ENCODE results near the gene RNF34.
A peak's percentile ranks its signal among the peaks of the same experiment; 100 is the strongest.

RNF34 gene

DNA sequence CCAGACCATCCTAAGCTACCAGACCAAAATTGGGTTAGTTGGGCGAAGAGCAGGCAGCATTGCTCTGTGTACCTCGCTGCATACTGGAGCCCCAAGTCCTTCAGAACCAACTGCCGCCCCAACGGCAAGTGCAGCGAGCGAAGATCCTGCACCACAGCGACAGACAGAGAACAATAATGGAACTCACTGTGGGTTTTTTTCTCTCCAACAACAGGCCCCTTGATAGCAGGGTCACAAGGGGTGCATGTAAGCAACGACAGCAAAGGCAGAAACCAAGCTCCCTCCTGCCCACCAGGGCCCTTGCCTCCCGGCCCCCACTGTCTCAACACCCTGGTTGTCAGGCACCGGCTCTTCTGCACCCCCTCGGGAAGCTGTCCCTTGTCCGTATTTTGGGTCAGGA is 39.0 kb downstream of the RNF34 start:
- no peak for DNase-seq (ENCODE audit: low read depth in 2 of 2)

DNA sequence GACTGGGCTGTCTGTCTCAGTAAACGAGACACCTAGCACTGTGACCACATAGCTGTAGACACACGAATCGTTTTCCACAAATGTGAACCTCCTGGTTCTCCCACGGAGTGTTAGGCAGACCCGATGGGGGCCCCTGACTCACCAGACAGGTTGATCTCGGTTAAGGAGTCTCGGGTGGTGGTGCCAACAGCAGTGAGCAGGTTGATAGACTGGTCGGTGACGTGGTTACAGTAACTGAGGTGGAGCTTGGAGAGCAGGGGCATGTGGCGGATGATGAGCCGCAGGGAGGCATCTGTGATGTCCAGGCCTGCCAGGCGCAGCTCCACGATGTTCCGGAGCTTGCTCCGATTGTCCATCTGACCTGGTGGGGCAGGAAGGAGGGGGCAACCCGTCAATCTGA is 39.8 kb downstream of the RNF34 start:
- no peak for DNase-seq (ENCODE audit: low read depth in 2 of 2)

DNA sequence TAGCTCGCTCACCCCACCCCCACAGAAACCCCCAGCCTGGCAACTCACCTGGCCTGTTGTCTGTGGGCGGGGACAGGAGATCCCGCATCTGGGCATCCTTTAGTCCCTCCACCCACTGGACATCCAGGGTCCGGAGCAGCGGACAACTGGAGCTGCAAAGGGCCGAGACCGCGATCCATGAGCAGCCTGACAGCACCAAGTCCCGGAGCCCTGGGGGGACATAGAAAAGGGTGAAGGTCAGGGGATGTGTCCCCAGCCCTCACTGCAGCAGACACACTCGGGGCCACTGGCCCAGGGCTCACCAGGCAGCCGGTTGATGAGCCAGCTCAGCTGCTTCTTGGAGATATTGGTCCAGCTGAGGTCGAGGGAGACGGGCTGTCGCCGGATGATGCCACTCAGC is 40.9 kb downstream of the RNF34 start:
- no peak for DNase-seq (ENCODE audit: low read depth in 2 of 2)

DNA sequence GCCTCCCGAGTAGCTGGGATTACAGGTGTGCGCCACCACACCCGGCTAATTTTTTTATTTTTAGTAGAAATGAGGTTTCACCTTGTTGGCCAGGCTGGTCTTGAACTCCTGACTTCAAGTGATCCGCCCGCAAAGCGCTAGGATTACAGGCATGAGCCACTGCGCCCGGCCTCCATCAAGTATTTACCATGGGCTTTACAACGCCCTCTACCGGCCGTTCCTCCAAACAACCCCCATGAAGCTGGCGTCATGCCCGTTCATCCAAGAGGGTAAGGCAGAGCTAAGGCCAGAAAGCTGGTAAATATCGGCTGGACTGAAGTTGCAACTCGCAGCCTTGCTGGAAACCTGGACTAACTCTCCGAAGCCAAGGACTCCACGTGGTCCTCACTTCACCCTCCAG is 41.6 kb downstream of the RNF34 start:
- DNase-seq (ENCODE audit: low read depth in 2 of 2), result no peak

DNA sequence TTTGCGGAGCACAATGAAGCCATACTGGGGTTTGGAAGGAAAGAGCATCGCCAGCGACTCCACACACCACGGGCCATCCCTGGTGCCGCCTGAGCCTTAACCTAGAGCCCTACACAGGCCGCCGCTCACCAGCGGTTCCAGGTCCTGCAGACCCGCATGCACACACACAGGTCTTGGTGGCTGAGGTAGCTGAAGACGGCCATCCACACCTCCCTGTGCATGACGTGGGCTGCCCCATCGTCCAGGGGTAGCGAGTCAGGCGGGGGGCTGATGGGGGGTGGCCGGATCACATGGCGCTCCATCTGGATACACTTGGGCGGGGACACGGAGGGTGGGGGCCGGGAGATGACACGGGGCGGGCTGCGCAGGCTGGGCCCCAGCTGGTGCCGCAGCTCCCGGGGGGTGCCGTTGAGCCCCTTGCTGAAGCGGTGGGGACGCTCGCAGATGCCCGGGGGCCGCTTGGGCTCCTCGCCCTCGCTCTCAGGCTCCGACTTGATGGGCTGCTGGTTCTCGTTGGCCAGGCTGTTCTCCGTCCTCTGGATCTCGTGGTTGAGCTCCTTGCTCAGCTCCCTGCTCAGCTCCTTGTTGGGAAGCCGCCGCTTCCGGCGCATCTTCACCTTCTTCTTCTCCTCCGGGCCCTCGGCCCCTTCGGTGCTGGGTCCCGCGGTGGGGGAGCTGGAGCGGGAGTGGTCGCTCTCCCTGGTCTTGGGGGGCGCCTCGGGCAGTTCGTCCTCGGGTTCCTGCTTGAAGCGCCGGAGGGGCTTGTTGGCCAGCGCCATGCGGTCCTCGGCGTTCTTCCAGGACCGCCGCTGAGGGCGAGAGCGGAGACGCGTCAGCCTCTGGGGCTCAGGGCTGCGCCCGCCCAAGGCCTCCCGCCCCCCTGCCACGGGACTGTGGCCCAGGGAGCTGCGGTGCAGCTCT is 42.4 kb downstream of the RNF34 start:
- no peak for DNase-seq (ENCODE audit: low read depth in 2 of 2)

DNA sequence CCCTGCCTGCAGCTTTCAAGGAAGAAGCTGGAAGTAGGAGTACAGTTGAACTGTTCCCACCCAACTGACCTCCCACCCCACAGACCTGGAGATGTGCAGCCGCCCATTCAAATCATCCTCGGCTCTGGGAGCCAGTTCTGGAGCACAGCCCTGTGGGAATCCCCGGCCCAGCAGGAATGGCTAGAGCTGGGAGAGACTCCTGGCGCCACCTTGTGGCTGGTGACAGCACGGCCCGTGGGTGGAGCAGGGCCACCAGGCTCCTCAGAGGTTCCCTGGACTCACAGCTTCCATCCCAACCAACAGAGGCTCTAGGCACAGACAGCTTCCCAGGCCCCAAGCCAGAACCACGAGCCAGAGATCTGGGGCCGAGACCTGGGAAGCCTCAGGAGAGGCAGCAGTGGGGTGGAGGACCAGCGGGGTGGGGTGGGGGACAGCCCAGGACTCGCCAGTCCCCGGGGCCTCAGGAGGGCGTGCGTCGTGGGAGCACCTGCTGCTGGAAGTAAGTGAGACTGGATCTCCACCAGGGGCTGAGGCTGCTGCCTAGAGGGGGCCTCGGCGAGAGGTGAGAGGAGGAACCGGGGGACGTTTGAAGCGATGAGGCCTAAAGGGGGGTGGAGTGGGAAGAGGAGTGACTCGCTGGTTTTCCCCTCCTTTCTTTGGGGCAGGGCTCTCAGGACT is 43.4 kb downstream of the RNF34 start:
- DNase-seq (ENCODE audit: low read depth in 2 of 2), result peak; percentile 40 to 47

DNA sequence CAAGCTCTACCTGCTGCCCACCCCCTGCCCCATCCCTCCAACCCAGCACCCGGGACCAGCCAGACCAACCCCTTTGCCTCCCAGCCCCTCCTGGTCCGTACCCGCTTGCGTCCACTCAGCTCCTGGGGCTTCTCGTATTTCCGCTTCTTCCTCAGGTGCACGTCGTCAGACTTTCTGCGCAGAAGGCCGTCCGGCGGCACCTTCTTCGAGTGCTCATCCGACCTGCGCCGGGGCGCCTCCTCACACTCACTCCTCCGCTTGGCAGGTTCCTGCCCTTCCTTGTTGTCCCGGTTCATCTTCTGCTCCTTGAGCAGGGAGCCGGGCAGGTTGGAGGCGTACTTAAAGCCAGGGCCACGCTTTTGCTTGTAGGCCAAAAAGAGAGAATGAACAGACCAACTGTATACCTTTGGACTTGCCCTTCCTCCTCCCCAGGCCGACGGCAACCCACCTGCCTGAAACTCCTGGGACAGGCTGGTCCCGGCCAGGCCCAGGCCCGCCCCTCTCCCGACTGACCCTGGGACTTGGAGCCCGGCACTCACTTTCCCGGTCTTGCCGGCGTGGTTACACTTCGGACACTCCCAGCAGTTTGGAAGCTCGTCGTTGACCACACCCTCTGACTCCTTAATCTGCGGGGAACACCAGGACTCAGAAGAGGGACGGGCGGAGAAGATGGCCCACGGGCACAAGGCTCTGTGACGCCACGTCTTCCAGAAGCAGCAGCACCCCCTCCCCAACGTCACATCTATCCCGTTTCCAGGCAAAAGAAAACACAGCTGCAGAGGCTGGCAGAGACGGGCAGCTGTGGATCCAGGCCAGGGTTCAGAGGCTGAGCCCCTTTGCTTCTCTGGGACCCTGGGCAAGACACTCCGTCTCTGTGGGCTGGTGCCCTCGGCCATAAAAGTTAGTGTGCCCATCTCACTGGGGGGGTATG is 44.3 kb downstream of the RNF34 start:
- no peak for DNase-seq (ENCODE audit: low read depth in 2 of 2)

DNA sequence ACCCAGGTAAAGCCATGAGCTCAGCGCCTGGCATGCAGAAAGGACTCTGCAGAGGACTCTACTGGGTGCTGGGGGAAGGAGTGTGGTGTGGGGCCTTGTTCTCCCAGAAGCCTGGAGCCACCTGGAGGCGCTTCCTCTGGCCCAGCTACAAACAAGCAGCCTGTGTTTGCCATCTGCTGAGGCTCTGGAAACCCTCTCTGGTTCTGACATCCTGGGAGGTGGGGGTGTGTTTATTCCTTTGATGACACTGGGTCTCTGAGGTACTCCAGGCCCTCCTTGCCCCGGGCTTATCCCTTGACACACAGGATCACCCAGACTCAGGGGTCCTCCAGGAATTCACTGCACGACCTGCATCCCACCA is 44.9 kb downstream of the RNF34 start:
- no peak for DNase-seq (ENCODE audit: low read depth in 2 of 2)

DNA sequence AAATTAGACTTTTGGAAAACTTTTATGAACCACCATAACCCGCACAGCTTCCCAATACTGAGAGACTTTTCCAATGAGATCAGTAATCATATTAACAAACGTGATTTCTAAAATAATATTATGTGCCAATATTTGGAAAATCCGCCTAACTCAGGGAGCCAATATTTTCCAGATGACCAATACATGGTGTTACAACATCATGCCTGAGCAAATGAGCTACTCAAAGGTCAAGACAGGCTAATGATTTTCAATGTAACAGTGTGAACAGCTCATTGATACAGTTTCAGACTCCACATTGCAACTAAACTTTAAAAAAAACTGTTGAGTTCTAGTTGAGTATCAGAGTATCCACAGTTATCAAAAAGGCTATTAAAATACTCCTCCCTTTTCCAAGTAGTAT is 46.8 kb downstream of the RNF34 start:
- DNase-seq (ENCODE audit: low read depth in 2 of 2), result no peak

DNA sequence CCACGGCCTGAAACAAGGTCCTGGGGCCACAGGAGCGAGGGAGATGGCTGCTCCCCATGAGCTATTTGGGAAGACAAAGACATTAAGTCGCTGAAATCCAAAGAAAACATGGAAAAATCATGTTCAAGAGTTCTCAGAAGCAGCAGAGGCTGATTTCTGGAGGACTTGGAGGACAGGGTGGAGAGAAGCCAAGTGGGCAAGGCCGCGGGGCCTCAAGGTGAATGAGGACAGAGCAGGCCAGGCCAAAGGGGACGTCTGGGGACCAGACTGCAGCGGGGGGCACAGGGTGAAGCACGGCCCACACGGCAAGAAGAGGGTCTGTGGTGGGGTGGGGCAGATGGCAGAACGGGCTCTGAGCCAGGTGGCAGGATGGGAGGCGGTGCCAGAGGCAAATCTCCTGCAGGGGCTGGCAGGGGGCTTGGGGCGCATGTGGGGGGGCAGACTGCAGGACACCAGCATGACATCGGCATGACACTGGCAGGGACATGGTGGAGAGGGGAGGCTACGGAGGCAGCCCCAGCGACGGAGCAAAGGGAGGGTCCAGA is 48.9 kb downstream of the RNF34 start:
- DNase-seq (ENCODE audit: low read depth in 2 of 2), result no peak

DNA sequence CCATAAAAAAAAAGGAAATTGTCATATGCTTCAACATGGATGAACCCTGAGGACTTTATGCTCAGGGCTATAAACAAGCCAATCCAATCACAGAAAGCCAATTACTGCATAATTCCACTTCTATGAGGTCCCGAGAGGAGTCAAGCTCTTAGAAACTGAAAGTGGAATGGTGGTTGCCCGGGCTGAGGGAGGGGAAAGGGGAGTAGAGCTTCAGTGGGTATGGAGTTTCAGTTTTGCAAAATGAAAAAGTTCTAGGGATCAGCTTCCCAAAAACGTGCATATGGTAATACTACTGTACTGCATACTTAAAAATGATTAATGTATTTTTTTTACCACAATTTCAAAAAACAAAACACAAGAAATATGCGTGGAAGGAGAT is 52.0 kb downstream of the RNF34 start:
- no peak for DNase-seq (ENCODE audit: low read depth in 2 of 2)

DNA sequence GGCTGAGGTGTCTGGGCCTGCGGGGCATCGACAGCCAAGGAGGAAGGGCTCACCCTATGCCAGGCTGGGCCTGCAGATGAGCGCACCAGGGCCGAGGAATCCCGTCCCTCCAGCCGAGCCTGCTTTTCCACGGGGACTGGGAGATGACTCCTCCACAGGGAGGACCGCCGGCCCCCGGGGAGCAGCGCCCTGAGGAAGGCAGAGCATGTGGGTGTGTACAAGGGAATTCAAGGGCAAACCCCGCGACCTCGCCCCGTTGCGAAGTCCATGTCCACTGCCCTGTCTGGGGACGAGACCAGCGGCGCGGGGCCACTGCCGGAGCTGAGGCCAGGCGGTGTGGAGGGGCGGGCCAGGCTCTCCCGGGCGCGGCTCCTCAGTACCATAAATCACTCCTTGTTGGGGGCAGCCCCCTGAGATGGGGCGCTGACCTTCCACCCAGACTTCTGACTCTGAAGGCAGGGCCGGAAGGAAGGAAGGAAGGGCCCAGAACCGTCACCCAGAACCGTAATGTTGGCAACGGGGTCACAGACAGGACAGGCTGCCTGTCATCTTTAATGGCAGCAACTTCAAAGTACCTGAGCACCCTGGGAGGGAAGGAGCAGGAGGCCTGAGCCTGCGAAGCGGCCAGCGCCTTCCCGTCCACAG is 52.5 kb downstream of the RNF34 start:
- no peak for DNase-seq (ENCODE audit: low read depth in 2 of 2)

DNA sequence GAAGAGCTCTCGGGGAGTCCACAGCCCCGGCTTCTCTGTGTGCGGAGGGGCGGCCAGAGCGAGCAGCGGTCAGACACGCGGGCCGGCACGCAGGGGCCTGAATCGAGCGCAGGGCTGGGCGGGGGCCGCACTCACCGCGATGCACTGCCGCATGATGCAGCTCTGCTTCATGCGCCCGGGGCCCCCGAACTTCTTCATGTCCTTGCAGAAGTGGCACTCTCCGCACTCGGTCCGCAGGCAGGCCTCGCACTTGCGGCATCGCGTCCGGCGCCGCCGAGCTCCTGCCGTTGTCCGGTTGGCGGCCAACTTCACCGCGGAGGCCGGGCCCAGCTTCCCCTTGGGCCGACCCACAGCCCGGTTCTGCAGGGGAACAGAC is 53.1 kb downstream of the RNF34 start:
- DNase-seq (ENCODE audit: low read depth in 2 of 2), result no peak

DNA sequence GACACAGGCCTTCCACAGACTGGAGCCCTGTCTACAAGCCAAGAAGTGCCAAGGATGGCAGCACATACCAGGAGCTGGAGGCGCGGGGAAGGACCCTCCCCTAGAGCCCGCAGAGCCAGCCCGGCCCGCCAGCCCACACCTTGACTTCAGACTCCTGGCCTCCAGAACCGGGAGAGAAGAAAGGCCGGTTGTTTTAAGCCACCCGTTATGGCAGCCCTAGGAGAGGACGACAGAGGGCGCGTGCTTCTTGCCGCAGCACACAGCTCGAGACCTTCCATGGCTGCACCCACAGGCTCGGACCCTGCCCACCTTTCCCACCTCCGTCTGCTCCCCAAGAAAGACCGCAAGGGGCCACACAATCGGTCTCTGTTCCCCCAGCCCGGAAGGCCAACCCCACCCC is 53.7 kb downstream of the RNF34 start:
- DNase-seq (ENCODE audit: low read depth in 2 of 2), result no peak

DNA sequence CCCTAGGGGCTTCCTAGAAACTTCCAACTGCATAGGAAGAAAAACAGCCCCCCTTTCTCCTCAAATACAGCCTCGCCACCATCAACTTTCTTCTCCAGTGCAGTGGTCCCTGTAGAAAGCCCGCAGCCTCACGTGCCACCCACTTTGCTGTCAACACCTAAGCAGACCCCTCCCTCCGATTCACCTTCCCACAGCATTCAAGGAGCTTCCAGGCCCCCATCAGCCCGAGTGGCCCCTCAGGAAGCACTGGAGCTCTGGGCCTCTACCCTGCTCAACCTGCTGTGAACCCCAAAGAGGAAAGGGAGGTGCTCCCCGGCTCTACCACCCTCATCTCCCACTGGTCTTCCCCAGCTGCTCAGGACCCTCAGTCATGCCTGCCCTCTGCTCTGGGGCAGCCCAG is 55.0 kb downstream of the RNF34 start:
- no peak for DNase-seq (ENCODE audit: low read depth in 2 of 2)

DNA sequence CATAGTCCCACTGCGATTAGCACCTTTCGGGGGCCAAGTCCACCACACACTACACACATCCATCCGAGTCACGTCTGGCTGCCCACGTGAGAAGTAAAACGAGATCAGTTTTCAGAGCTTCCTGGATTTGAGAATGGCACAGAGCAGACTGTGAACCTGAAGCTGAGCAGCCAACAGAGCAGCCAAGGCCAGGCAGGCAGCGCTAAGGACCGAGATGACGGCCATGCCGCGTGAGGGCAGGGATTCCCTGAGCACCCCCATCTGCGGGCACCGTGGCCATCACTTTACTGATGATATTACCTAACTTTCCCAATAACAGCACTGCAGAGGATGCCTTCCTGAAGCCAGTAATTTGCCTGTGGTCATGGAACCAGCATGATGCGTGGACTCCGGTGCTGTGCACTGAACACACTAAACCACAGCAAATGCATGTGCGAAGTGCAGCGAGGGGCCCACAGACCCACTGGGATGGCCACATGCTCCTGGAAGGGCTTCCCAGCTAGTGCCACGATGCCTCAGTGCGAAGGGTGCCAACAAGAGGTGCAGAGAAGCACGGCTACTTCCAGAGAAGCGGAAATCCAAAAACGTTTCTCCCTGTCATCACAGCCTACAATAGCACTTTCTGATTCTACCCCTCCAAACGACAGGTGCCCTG is 56.0 kb downstream of the RNF34 start:
- no peak for DNase-seq (ENCODE audit: low read depth in 2 of 2)

DNA sequence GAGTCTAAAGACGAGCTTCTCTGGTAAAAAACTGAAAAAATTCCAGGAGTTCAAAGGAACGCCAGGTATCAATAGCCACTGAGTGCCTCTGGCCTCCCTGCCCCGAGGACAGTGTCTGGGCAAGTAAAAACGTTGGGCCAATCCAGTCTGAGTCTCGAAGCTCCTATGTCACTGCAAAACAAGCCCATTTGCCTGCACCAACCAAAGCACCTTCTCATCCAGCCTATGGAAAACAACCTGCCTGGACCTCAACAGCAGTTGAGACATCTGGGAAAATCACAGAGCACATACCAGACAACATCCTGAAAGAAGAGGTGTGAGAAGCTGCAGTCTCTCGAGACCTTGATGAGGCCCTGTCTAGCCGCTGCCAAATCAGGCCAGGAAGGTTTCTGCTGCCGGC is 56.6 kb downstream of the RNF34 start:
- no peak for DNase-seq (ENCODE audit: low read depth in 2 of 2)

DNA sequence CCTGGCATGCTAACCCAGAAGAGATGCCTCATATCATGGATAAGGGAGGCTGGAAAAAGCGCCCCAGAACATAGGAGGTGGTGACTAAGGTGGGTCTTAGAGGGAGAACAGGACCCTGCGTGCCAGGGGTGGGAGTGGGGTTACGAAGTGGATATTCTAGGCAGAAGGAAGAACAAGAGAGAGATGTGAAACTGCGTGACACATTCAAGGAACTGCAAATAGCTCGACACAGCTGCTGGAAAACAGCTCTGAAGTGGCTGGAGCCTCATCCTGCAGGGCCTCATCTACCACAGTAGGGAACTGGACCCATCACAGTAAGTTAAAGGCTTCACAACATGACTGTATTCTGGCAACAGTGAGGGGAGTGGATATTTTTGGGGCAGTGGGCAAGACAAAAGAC is 61.1 kb downstream of the RNF34 start:
- DNase-seq (ENCODE audit: low read depth in 2 of 2), result no peak

DNA sequence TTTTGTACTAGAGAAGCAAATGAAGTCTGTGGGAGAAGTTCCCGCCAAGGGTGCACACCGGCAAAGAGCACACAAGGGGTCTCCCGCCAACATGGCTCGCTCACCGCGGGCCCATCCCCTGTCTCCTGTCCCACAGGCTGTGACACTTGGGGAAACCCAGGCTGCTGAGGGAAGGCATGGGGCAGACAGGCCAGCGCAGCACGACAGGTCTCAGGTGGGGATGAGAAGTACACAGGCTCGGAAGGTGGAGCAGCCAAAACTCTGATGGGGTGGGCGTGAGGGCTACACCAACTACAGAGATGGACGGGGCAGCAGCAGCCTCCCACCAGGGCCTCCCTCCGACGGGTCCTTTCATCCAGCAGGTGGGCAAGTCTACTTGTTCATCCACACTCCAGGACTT is 64.4 kb downstream of the RNF34 start:
- DNase-seq (ENCODE audit: low read depth in 2 of 2), result no peak

DNA sequence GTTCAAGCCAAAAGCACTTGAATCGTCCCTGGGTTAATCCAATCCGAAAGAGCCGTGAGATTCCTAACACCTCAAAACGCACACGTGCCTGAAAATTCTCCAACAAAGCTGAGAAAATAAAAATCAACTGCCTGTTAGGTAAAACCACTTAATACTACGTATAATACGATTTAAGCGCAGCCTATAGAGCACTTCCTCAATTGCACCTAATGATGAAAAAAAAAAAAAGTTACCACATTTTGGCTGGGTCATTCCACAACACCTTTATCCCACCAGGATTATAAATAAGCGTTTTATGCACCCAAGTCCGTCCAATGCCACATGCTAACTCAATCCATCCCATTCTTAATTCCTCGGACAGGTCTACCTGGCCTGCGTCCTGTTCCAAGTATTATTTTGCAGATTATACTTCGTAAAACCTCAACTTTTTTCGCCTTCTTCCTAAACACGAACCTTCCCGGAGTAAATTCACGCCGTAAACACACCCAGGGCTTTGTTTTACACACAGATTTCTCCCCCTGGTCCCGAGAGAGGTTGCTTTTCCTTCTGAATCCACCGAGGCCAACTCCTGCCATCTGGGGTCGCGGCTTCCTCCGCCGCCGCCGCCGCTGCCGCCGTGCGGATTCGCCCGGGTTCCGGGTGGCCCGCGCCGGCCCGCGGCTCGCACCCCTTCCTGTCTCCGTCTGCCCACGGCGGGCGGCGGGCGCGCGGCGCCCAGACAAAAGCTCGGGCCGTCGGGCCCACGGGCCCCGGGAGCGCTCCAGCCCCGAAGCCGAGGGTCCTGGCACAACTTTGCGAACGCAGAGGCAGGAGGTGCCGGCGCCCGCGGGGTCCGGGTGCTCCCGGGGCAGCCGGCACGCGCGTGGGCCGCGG is 66.2 kb downstream of the RNF34 start:
- peak; percentile 25 to 34 for DNase-seq (ENCODE audit: low read depth in 2 of 2)

Measured in stimulated activated CD8-positive, alpha-beta memory T cell treated with anti-CD3 and anti-CD28 coated beads, Interleukin-15, amount 100 ng/mL, for 48 hours (primary cell).